HepG2 (cell line): ENCODE results near the gene TUBB2B. TPM values are rescaled to one million over a fixed set of nuclear protein-coding genes. Genes with fewer than 3 reads are reported as not detected.
A peak's percentile ranks its signal among the peaks of the same experiment; 100 is the strongest.

ENCODE experiments used
- GATA4 ChIP-seq: sonication (generic); IDR thresholded peaks from 2 replicates; pipeline ENCODE4 v1.6.1; 2016; ENCODE audit warnings: antibody characterized with exemption, low read depth, borderline replicate concordance
- JUND ChIP-seq: sonication (generic); formaldehyde crosslinking; IDR thresholded peaks from 2 replicates; pipeline ENCODE4 v1.8.0; 2022; ENCODE audit warnings: mild to moderate bottlenecking, missing genetic modification reagents
- MAFF ChIP-seq: IDR thresholded peaks from 2 replicates; pipeline ENCODE4 v1.6.1; 2011; ENCODE audit warnings: low read depth, low read length, improper control_type of control experiment
- MTF2 ChIP-seq: sonication (generic); formaldehyde crosslinking; IDR thresholded peaks from 2 replicates; pipeline ENCODE4 v1.5.0; 2020; ENCODE audit warnings: missing genetic modification reagents, borderline replicate concordance
- MYNN ChIP-seq: sonication (generic); formaldehyde crosslinking; IDR thresholded peaks from 2 replicates; pipeline ENCODE4 v1.4.0; 2020; ENCODE audit warnings: mild to moderate bottlenecking, low read depth, missing genetic modification reagents
- NFE2 ChIP-seq: sonication (generic); formaldehyde crosslinking; IDR thresholded peaks from 2 replicates; pipeline ENCODE4 v1.4.0; 2020; ENCODE audit warnings: missing genetic modification reagents
- NFKB2 ChIP-seq: sonication (generic); formaldehyde crosslinking; IDR thresholded peaks from 2 replicates; pipeline ENCODE4 v1.4.0; 2020; ENCODE audit warnings: missing genetic modification reagents, borderline replicate concordance
- POLR2G ChIP-seq: fragments of 200-400 bp; formaldehyde crosslinking; IDR thresholded peaks from 2 replicates; pipeline ENCODE4 v1.6.1; 2018; ENCODE audit warnings: mild to moderate bottlenecking, low read depth, low read length, moderate library complexity
- PTBP1 ChIP-seq: fragments of 200-400 bp; formaldehyde crosslinking; IDR thresholded peaks from 2 replicates; pipeline ENCODE4 v1.6.1; 2018; ENCODE audit warnings: low read length, low read depth; ENCODE audit not compliant: poor library complexity, severe bottlenecking
- RNF2 ChIP-seq: fragments of 450-650 bp; conservative IDR thresholded peaks from 2 replicates; pipeline ENCODE4 v1.6.1; 2016; ENCODE audit warnings: low read depth
- SOX6 ChIP-seq, 2 experiments: fragments of 450-650 bp in 1 of 2; sonication (generic) in 1 of 2; formaldehyde crosslinking in 1 of 2; IDR thresholded peaks; 2 replicates each; pipeline versions ENCODE4 v1.4.0 to v1.6.1; 2017 to 2020; ENCODE audit warnings: antibody characterized with exemption in 1 of 2, mild to moderate bottlenecking in 1 of 2, missing genetic modification reagents in 1 of 2
- SP4 ChIP-seq: sonication (generic); formaldehyde crosslinking; IDR thresholded peaks from 2 replicates; pipeline ENCODE4 v1.8.1; 2023; ENCODE audit warnings: mild to moderate bottlenecking, missing genetic modification reagents
- SUZ12 ChIP-seq: fragments of 150-350 bp; IDR thresholded peaks from 2 replicates; pipeline ENCODE4 v1.6.1; 2014; ENCODE audit warnings: low read depth, low read length
- TEAD2 ChIP-seq: sonication (generic); formaldehyde crosslinking; IDR thresholded peaks from 2 replicates; pipeline ENCODE4 v1.9.0; 2021; ENCODE audit warnings: missing genetic modification reagents
- ZNF33A ChIP-seq: sonication (generic); formaldehyde crosslinking; IDR thresholded peaks from 2 replicates; pipeline ENCODE4 v1.5.1; 2020; ENCODE audit warnings: missing genetic modification reagents, mild to moderate bottlenecking, moderate library complexity, borderline replicate concordance
- ZNF549 ChIP-seq: sonication (generic); formaldehyde crosslinking; IDR thresholded peaks from 2 replicates; pipeline ENCODE4 v1.5.0; 2020; ENCODE audit warnings: missing genetic modification reagents
- polyA plus RNA-seq, 8 experiments: library from polyadenylated mRNA; depleted of rRNA in 3 of 8; stranded (reverse) in 7 of 8; unstranded in 1 of 8; fragments of >200 nt; fragmentation: Illumina TruSeq in 4 of 8; extraction: Trizol in 4 of 8; gene quantifications; 2 replicates each; pipeline versions ENCODE4 v1.2.1 to v1.2.3, GENCODE V29; 2011 to 2016; ENCODE audit warnings: low read depth in 4 of 8, missing spikeins in 1 of 8, mixed read lengths in 1 of 8; ENCODE audit not compliant: insufficient read depth in 1 of 8
- total RNA-seq, 5 experiments: library from RNA; depleted of rRNA; stranded (reverse); fragments of >200 nt; fragmentation: Illumina TruSeq; extraction: Trizol; gene quantifications; 2 replicates each; pipeline ENCODE4 v1.2.3, GENCODE V29; 2016; ENCODE audit warnings: low read depth in 1 of 5
- TF ChIP-seq, protein P1 (sequence below): sonication (generic); formaldehyde crosslinking; IDR thresholded peaks from 2 replicates; pipeline ENCODE4 v1.5.0; 2020; ENCODE audit warnings: mild to moderate bottlenecking, missing genetic modification reagents, borderline replicate concordance
- TF ChIP-seq, protein P2 (sequence below): sonication (generic); formaldehyde crosslinking; conservative IDR thresholded peaks from 2 replicates; pipeline ENCODE4 v1.8.1; 2023; ENCODE audit warnings: missing genetic modification reagents
- TF ChIP-seq, protein P3 (sequence below): sonication (generic); formaldehyde crosslinking; IDR thresholded peaks from 2 replicates; pipeline ENCODE4 v1.4.0; 2020; ENCODE audit warnings: missing genetic modification reagents, low read depth, mild to moderate bottlenecking, borderline replicate concordance

The TUBB2B gene
- total and polyA plus RNA-seq, 2 of the 13 experiments (the other 11 are each of a cell fraction or from before 2014, with no cell fraction given) = 10.3 to 23.6 TPM

GRCh38 chr6:3195695-3196497, 31.6 kb downstream of the TUBB2B start (continued):
- TF ChIP-seq, protein P1, sequence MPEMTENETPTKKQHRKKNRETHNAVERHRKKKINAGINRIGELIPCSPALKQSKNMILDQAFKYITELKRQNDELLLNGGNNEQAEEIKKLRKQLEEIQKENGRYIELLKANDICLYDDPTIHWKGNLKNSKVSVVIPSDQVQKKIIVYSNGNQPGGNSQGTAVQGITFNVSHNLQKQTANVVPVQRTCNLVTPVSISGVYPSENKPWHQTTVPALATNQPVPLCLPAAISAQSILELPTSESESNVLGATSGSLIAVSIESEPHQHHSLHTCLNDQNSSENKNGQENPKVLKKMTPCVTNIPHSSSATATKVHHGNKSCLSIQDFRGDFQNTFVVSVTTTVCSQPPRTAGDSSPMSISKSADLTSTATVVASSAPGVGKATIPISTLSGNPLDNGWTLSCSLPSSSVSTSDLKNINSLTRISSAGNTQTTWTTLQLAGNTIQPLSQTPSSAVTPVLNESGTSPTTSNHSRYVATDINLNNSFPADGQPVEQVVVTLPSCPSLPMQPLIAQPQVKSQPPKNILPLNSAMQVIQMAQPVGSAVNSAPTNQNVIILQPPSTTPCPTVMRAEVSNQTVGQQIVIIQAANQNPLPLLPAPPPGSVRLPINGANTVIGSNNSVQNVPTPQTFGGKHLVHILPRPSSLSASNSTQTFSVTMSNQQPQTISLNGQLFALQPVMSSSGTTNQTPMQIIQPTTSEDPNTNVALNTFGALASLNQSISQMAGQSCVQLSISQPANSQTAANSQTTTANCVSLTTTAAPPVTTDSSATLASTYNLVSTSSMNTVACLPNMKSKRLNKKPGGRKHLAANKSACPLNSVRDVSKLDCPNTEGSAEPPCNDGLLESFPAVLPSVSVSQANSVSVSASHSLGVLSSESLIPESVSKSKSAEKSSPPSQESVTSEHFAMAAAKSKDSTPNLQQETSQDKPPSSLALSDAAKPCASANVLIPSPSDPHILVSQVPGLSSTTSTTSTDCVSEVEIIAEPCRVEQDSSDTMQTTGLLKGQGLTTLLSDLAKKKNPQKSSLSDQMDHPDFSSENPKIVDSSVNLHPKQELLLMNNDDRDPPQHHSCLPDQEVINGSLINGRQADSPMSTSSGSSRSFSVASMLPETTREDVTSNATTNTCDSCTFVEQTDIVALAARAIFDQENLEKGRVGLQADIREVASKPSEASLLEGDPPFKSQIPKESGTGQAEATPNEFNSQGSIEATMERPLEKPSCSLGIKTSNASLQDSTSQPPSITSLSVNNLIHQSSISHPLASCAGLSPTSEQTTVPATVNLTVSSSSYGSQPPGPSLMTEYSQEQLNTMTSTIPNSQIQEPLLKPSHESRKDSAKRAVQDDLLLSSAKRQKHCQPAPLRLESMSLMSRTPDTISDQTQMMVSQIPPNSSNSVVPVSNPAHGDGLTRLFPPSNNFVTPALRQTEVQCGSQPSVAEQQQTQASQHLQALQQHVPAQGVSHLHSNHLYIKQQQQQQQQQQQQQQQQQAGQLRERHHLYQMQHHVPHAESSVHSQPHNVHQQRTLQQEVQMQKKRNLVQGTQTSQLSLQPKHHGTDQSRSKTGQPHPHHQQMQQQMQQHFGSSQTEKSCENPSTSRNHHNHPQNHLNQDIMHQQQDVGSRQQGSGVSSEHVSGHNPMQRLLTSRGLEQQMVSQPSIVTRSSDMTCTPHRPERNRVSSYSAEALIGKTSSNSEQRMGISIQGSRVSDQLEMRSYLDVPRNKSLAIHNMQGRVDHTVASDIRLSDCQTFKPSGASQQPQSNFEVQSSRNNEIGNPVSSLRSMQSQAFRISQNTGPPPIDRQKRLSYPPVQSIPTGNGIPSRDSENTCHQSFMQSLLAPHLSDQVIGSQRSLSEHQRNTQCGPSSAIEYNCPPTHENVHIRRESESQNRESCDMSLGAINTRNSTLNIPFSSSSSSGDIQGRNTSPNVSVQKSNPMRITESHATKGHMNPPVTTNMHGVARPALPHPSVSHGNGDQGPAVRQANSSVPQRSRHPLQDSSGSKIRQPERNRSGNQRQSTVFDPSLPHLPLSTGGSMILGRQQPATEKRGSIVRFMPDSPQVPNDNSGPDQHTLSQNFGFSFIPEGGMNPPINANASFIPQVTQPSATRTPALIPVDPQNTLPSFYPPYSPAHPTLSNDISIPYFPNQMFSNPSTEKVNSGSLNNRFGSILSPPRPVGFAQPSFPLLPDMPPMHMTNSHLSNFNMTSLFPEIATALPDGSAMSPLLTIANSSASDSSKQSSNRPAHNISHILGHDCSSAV = no peak
- TF ChIP-seq PTBP1 (no peak), SP4 (CRISPR knock-in tag) (peak; percentile 54; the same call in 1 of the 2 replicates), RNF2 (0 out of 2 replicates have a peak, but pooled peaks have one; percentile 16), TEAD2 (CRISPR knock-in tag) (no peak), SOX6 (IDR thresholded peaks at IDR 0.05) (no peak), SOX6 (CRISPR knock-in tag; IDR thresholded peaks at IDR 0.05) (peak; percentile 56), MTF2 (CRISPR knock-in tag) (no peak), ZNF33A (CRISPR knock-in tag) (no peak), MYNN (CRISPR knock-in tag) (no peak; the same call in 1 of the 2 replicates), GATA4 (0 out of 2 replicates have a peak, but pooled peaks have one; percentile 32), NFKB2 (CRISPR knock-in tag) (peak; percentile 73; the same call in 1 of the 2 replicates), MAFF (no peak), POLR2G (peak; percentile 82), JUND (no peak), ZNF549 (CRISPR knock-in tag) (no peak), SUZ12 (no peak), NFE2 (CRISPR knock-in tag) (no peak)
- TF ChIP-seq, protein P2, sequence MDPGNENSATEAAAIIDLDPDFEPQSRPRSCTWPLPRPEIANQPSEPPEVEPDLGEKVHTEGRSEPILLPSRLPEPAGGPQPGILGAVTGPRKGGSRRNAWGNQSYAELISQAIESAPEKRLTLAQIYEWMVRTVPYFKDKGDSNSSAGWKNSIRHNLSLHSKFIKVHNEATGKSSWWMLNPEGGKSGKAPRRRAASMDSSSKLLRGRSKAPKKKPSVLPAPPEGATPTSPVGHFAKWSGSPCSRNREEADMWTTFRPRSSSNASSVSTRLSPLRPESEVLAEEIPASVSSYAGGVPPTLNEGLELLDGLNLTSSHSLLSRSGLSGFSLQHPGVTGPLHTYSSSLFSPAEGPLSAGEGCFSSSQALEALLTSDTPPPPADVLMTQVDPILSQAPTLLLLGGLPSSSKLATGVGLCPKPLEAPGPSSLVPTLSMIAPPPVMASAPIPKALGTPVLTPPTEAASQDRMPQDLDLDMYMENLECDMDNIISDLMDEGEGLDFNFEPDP (CRISPR knock-in tag) = no peak
- TF ChIP-seq, protein P3, sequence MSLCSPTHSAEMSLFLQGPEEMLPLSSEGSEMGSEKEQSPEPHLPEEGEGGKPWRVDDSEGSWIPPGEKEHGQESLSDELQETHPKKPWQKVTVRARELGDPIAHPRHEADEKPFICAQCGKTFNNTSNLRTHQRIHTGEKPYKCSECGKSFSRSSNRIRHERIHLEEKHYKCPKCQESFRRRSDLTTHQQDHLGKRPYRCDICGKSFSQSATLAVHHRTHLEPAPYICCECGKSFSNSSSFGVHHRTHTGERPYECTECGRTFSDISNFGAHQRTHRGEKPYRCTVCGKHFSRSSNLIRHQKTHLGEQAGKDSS (CRISPR knock-in tag) = 0 out of 2 replicates have a peak, but pooled peaks have one; percentile 46
